Lower leg skin (tissue), 4 donors: ENCODE measurements around the gene RNF11. TPM values are rescaled to one million over a fixed set of nuclear protein-coding genes. Genes with fewer than 3 reads are reported as not detected.

Source experiments
- DNase-seq, 2 donors: peaks; one replicate each; pipeline ENCODE4 v3.0.0-alpha.2; 2019; ENCODE audit warnings: low spot score in 2 of 2
- H3K4me3 ChIP-seq: fragments of 200-600 bp; sonication (generic); 2 replicates; pipeline ENCODE4 v1.5.1; 2017; ENCODE audit warnings: mild to moderate bottlenecking, low read depth; ENCODE audit not compliant: poor library complexity, severe bottlenecking
- POLR2A ChIP-seq, 2 donors: fragments of 450-650 bp; IDR thresholded peaks; one replicate each; pipeline ENCODE4 v1.6.1; 2016 to 2017; ENCODE audit warnings: antibody characterized with exemption in 2 of 2, mild to moderate bottlenecking in 1 of 2, moderate library complexity in 1 of 2
- WGBS, 2 donors: methylation state at CpG; one replicate each; pipeline ENCODE4 v1.1.5; 2018; 5-methylcytosine and 5-hydroxymethylcytosine counted together
- intact Hi-C: fragments of 100-400 bp; cut with DNase I; formaldehyde crosslinking; loops from one replicate; pipeline ENCODE4 v1.15.0; 2023; ENCODE audit warnings: low total_unique reads
- total RNA-seq, 4 donors: library from RNA; depleted of rRNA; stranded (reverse); fragments of >200 nt; gene quantifications; one replicate each; pipeline ENCODE4 v1.1.0, GENCODE V29; 2016
- TF ChIP-seq, protein P1 (sequence below), 3 donors: fragments of 450-650 bp; IDR thresholded peaks; one replicate each; pipeline ENCODE4 v1.5.1; 2016; ENCODE audit warnings: antibody characterized with exemption in 3 of 3, mild to moderate bottlenecking in 3 of 3, moderate library complexity in 2 of 3

RNF11 gene
- total RNA-seq, 4 donors from 2014 or later = 65.4 to 95.3 (median 81.6) TPM

DNA sequence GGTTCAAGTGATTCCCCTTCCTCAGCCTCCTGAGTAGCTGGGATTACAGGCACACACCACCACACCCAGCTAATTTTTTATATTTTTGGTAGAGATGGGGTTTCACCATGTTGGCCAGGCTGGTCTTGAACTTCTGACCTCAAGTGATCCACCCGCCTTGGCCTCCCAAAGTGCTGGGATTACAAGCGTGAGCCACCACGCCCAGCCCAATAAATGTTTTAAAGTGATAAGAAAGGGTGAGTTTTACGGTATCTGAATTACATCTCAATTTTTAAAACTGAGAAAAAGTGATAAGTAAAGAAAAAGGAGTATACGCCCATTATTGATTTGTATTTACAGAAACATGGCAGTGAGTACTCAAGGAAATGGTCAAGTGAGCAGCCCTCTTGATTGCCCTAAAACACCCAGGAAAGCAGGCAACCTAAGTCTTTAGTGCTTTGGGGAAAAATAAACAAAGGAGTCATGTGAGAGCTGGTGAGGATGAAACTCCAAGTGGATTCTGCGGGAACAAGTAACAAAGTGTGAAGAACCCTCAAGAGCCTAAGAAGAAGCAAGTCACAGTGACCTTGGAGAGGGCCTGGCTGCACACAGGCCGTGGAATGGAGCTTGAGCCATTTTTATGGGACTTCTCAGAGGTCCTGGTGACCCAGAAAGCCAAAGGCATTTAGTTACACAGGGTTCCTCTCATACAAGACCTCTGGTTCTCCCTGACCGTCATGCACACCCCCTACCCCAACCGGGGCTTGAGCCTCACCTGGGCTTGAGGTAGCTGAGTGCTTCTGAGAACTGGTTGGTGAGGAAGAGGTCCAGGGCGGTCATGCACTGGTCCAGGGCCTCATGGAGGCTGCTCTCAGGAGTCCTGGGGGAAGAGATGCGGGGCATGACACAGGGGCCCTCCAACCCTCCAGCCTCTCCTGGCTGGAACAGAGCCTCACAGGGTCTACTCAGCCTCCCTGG, 85.2 kb downstream of the RNF11 start:
- no peak overlapping the region for H3K4me3 ChIP-seq
- intact Hi-C loops = no loop called here
- no peak for DNase-seq
- TF ChIP-seq POLR2A (IDR thresholded peaks at IDR 0.05) = no peak
- TF ChIP-seq, protein P1, sequence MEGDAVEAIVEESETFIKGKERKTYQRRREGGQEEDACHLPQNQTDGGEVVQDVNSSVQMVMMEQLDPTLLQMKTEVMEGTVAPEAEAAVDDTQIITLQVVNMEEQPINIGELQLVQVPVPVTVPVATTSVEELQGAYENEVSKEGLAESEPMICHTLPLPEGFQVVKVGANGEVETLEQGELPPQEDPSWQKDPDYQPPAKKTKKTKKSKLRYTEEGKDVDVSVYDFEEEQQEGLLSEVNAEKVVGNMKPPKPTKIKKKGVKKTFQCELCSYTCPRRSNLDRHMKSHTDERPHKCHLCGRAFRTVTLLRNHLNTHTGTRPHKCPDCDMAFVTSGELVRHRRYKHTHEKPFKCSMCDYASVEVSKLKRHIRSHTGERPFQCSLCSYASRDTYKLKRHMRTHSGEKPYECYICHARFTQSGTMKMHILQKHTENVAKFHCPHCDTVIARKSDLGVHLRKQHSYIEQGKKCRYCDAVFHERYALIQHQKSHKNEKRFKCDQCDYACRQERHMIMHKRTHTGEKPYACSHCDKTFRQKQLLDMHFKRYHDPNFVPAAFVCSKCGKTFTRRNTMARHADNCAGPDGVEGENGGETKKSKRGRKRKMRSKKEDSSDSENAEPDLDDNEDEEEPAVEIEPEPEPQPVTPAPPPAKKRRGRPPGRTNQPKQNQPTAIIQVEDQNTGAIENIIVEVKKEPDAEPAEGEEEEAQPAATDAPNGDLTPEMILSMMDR (IDR thresholded peaks at IDR 0.05) = no peak
- WGBS, 2 donors = 91 to 95% methylated on average over 10 to 11 of the region's 11 CpGs

DNA sequence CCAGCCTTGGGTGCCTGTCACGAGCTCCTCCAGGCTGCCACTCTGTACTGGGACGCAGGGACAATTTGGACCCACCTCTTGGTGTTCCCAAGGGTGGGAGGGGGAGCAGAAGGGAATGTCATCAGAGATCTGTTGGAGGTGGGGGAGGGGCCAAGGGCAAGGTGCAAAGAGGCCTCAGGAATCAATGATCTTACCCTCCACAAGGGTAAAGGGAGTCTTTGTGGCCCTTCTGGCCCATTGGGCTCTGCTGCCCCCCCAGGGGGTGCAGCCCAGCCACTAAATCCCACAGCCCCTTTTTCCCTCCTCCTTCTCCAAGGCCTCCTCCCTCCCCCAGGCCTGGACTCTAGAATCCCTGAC, 85.8 kb downstream of the RNF11 start:
- intact Hi-C loops = no loop called here
- WGBS, 2 donors = 85 to 95% methylated on average over 2 of the region's 2 CpGs
- H3K4me3 ChIP-seq = no peak overlapping the region
- no peak for DNase-seq
- TF ChIP-seq POLR2A (IDR thresholded peaks at IDR 0.05) = no peak
- TF ChIP-seq, protein P1 (IDR thresholded peaks at IDR 0.05) = no peak

DNA sequence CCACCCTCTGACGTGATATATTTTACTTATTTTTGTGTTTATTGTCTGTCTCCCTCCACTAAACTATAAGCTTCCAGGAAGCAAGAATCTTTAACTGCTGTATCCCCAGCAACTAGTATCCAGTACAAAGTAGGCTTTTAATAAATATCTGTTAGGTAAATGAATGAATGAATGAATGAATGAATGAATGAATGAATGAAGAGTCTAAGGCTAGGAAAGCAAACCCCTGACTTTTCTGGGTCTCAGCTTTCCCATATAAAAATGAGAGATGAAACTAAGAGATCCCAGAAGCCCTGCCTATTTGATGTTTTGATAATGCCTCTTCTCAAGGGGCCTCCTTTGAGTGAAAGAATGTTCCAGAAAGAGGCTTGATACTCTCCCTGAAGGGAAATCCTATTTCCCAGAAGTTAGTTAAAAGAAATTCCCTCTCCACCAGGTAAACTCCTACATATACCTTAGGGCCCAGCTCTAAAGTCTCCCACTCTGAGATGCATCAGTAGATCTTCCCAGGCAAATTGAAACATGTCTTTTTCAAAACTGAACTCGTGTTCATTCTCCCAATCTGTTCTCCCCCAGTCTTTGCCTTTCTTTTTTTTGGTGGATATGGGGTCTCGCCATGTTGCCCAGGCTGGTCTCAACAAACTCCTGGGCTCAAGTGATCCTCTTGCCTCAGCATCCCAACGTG, 86.5 kb downstream of the RNF11 start:
- 82 to 91% methylated on average over 4 of the region's 4 CpGs for WGBS, 2 donors
- no peak for DNase-seq
- TF ChIP-seq, protein P1 (IDR thresholded peaks at IDR 0.05) = no peak
- no peak for TF ChIP-seq POLR2A (IDR thresholded peaks at IDR 0.05)
- H3K4me3 ChIP-seq = no peak overlapping the region
- intact Hi-C loops = no loop called here

Other genes starting within 250 kb of the RNF11 start
- not detected for gene C1orf185, start 134.0 kb upstream of the RNF11 start, total RNA-seq
- 10 to 100 TPM; 12.2 to 16.5 (median 15.3) TPM for gene TTC39A, start 94.3 kb downstream of the RNF11 start, total RNA-seq